ENCODE data around the gene IL4I1. TPM values are rescaled to one million over a fixed set of nuclear protein-coding genes. Genes with fewer than 3 reads are reported as not detected.

IL4I1 gene
- total RNA-seq, 1 experiment from 2014 or later = 0.71 TPM

DNA sequence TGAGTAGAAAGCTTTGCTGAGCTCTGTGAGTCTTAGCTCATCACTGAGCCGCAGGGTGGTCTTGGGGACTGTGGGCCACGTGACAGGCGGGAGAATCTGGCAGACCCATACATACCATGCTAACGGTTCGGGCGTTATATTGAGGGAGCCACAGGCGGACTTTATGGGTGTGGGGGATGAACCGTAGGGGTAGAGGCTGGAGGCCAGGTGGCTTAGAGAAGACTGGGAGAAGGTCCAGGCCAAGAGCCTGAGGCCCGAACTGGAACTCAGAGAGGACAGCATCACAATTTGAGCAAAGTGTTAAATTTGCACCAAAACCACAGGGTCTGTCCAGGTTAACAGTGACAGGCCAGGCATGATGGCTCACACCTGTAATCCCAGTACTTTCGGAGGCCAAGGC, 17.0 kb upstream of the IL4I1 start:
- intact Hi-C loops (cut with micrococcal nuclease) = no loop called here
- RAD21 ChIA-PET (ENCODE audit: low non-redundant PET in 1 of 2, low total read pairs in 2 of 2, uncharacterized antibody in 2 of 2, unreplicated experiment in 2 of 2) = no interaction called here
- no peaks in the 10 kb centered on the region for H3K9me3 ChIP-seq (ENCODE audit: control insufficient read depth in 1 of 2, insufficient read depth in 1 of 2, low read depth in 1 of 2, low read length in 2 of 2)
- H3K36me3 ChIP-seq (ENCODE audit: control insufficient read depth in 1 of 2, insufficient read depth in 2 of 2, low read length in 2 of 2) = peaks cover 39 to 55% of the 10 kb centered on the region in 2 experiments
- CTCF ChIA-PET = no interaction called here
- no peaks in the 10 kb centered on the region for H4K20me1 ChIP-seq (ENCODE audit: insufficient read depth)
- no peak overlapping the region for H2AFZ ChIP-seq (ENCODE audit: low read depth, low read length, poor library complexity, severe bottlenecking)
- POLR2A ChIA-PET = no interaction called here
- DNase-seq (ENCODE audit: low read depth, low spot score) (no peak), ATAC-seq (no peak)
- H3K4me2 ChIP-seq (ENCODE audit: low read length) = no peak overlapping the region
- no peak for TF ChIP-seq POLR2A (IDR thresholded peaks at IDR 0.05; ENCODE audit: borderline replicate concordance, extremely low read depth, insufficient read depth, insufficient read length)
- TF ChIP-seq, protein P1, sequence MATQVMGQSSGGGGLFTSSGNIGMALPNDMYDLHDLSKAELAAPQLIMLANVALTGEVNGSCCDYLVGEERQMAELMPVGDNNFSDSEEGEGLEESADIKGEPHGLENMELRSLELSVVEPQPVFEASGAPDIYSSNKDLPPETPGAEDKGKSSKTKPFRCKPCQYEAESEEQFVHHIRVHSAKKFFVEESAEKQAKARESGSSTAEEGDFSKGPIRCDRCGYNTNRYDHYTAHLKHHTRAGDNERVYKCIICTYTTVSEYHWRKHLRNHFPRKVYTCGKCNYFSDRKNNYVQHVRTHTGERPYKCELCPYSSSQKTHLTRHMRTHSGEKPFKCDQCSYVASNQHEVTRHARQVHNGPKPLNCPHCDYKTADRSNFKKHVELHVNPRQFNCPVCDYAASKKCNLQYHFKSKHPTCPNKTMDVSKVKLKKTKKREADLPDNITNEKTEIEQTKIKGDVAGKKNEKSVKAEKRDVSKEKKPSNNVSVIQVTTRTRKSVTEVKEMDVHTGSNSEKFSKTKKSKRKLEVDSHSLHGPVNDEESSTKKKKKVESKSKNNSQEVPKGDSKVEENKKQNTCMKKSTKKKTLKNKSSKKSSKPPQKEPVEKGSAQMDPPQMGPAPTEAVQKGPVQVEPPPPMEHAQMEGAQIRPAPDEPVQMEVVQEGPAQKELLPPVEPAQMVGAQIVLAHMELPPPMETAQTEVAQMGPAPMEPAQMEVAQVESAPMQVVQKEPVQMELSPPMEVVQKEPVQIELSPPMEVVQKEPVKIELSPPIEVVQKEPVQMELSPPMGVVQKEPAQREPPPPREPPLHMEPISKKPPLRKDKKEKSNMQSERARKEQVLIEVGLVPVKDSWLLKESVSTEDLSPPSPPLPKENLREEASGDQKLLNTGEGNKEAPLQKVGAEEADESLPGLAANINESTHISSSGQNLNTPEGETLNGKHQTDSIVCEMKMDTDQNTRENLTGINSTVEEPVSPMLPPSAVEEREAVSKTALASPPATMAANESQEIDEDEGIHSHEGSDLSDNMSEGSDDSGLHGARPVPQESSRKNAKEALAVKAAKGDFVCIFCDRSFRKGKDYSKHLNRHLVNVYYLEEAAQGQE (IDR thresholded peaks at IDR 0.05; ENCODE audit: low read depth) = no peak
- TF ChIP-seq YY1 (IDR thresholded peaks at IDR 0.05; ENCODE audit: extremely low read depth, insufficient replicate concordance, low read depth, low read length) = no peak
- no peak for TF ChIP-seq JUND (IDR thresholded peaks at IDR 0.05)
- TF ChIP-seq CBX3 (IDR thresholded peaks at IDR 0.05; ENCODE audit: low read depth) = no peak
- TF ChIP-seq ELF1 (IDR thresholded peaks at IDR 0.05; ENCODE audit: borderline replicate concordance, low read depth) = no peak
- TF ChIP-seq EZH2phosphoT487 (IDR thresholded peaks at IDR 0.05; ENCODE audit: borderline replicate concordance) = no peak
- TF ChIP-seq, protein P2, sequence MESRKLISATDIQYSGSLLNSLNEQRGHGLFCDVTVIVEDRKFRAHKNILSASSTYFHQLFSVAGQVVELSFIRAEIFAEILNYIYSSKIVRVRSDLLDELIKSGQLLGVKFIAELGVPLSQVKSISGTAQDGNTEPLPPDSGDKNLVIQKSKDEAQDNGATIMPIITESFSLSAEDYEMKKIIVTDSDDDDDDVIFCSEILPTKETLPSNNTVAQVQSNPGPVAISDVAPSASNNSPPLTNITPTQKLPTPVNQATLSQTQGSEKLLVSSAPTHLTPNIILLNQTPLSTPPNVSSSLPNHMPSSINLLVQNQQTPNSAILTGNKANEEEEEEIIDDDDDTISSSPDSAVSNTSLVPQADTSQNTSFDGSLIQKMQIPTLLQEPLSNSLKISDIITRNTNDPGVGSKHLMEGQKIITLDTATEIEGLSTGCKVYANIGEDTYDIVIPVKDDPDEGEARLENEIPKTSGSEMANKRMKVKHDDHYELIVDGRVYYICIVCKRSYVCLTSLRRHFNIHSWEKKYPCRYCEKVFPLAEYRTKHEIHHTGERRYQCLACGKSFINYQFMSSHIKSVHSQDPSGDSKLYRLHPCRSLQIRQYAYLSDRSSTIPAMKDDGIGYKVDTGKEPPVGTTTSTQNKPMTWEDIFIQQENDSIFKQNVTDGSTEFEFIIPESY (IDR thresholded peaks at IDR 0.05; ENCODE audit: extremely low read depth, insufficient replicate concordance, low read length) = no peak
- TF ChIP-seq RAD21 (IDR thresholded peaks at IDR 0.05; ENCODE audit: low read depth) = no peak
- TF ChIP-seq, protein P3, sequence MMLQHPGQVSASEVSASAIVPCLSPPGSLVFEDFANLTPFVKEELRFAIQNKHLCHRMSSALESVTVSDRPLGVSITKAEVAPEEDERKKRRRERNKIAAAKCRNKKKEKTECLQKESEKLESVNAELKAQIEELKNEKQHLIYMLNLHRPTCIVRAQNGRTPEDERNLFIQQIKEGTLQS (IDR thresholded peaks at IDR 0.05) = no peak
- TF ChIP-seq, protein P4, sequence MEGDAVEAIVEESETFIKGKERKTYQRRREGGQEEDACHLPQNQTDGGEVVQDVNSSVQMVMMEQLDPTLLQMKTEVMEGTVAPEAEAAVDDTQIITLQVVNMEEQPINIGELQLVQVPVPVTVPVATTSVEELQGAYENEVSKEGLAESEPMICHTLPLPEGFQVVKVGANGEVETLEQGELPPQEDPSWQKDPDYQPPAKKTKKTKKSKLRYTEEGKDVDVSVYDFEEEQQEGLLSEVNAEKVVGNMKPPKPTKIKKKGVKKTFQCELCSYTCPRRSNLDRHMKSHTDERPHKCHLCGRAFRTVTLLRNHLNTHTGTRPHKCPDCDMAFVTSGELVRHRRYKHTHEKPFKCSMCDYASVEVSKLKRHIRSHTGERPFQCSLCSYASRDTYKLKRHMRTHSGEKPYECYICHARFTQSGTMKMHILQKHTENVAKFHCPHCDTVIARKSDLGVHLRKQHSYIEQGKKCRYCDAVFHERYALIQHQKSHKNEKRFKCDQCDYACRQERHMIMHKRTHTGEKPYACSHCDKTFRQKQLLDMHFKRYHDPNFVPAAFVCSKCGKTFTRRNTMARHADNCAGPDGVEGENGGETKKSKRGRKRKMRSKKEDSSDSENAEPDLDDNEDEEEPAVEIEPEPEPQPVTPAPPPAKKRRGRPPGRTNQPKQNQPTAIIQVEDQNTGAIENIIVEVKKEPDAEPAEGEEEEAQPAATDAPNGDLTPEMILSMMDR (IDR thresholded peaks at IDR 0.05 in 2 of 3, conservative IDR thresholded peaks at IDR 0.05 in 1 of 3; ENCODE audit: borderline replicate concordance in 1 of 3, insufficient read depth in 1 of 3, low read depth in 2 of 3, low read length in 2 of 3) = no peak
- no peak for TF ChIP-seq POLR2AphosphoS5 (IDR thresholded peaks at IDR 0.05; ENCODE audit: low read depth, low read length)
- no peak for TF ChIP-seq EZH2 (IDR thresholded peaks at IDR 0.05)
- TF ChIP-seq EGR1 (IDR thresholded peaks at IDR 0.05; ENCODE audit: low read depth) = no peak
- TF ChIP-seq FOSL1 (IDR thresholded peaks at IDR 0.05; ENCODE audit: low read depth) = no peak
- no peak for TF ChIP-seq SP1 (IDR thresholded peaks at IDR 0.05; ENCODE audit: low read depth)
- no peak for TF ChIP-seq SIN3A (IDR thresholded peaks at IDR 0.05; ENCODE audit: low read depth)
- TF ChIP-seq ZNF274 (IDR thresholded peaks at IDR 0.05; ENCODE audit: low read depth, low read length) = no peak
- TF ChIP-seq ZFX (IDR thresholded peaks at IDR 0.05) = no peak
- no peak overlapping the region for H3K9ac ChIP-seq (ENCODE audit: low read length)
- H3K27me3 ChIP-seq (ENCODE audit: insufficient read depth, low read length) = no peaks in the 10 kb centered on the region
- no TSS peak for BruUV-seq (replicated peaks)
- no peaks in the 10 kb centered on the region for H3K9me2 ChIP-seq (ENCODE audit: insufficient read depth)
- no peaks in the 10 kb centered on the region for H3K4me1 ChIP-seq (ENCODE audit: control insufficient read depth in 1 of 2, insufficient read depth in 2 of 2, low read length in 2 of 2)
- no peak overlapping the region for H3K27ac ChIP-seq (ENCODE audit: low read depth, low read length)
- H3K4me3 ChIP-seq (replicated peaks in 1 of 2; ENCODE audit: low read depth in 1 of 2, low read length in 2 of 2) = no peak overlapping the region
- peaks cover 94% of the 10 kb centered on the region for H3K79me2 ChIP-seq (ENCODE audit: insufficient read depth, low read length)
